HL-60 (cell line): ENCODE data around the gene KHDC4. TPM values are rescaled to one million over a fixed set of nuclear protein-coding genes. Genes with fewer than 3 reads are reported as not detected.

Experiments
- DNase-seq, 2 experiments: peaks; one replicate each; pipeline ENCODE4 v3.0.0-alpha.2; 2010 to 2020; ENCODE audit warnings: low read depth in 1 of 2, low spot score in 1 of 2
- H3K27ac ChIP-seq: fragments of 250-450 bp; sonication (Bioruptor Pico); replicated peaks from 2 replicates; pipeline ENCODE4 v1.5.1; 2020; ENCODE audit warnings: mild to moderate bottlenecking, moderate library complexity
- H3K27me3 ChIP-seq: fragments of 250-450 bp; sonication (Bioruptor Pico); 2 replicates; pipeline ENCODE4 v1.5.1; 2021; ENCODE audit warnings: mild to moderate bottlenecking, moderate library complexity; ENCODE audit not compliant: insufficient read depth, poor library complexity, severe bottlenecking
- H3K4me3 ChIP-seq: replicated peaks from 2 replicates; pipeline ENCODE4 v1.5.1; 2011; ENCODE audit warnings: mild to moderate bottlenecking, control low read depth, low read length; ENCODE audit not compliant: insufficient read depth
- GABPA ChIP-seq: IDR thresholded peaks from 2 replicates; pipeline ENCODE4 v1.6.1; 2012; ENCODE audit warnings: low read depth
- POLR2AphosphoS5 ChIP-seq: IDR thresholded peaks from 2 replicates; pipeline ENCODE4 v1.6.1; 2012; ENCODE audit warnings: low read depth
- SPI1 ChIP-seq: IDR thresholded peaks from 2 replicates; pipeline ENCODE4 v1.6.1; 2012; ENCODE audit warnings: low read depth, mild to moderate bottlenecking, borderline replicate concordance
- microRNA-seq: library from miRNA; unstranded; fragments of <30 nt; microRNA quantifications from one replicate; pipeline ENCODE4, GENCODE V29; 2018
- TF ChIP-seq, protein P1 (sequence below): IDR thresholded peaks from 2 replicates; pipeline ENCODE4 v1.6.1; 2012; ENCODE audit warnings: low read depth; ENCODE audit not compliant: insufficient replicate concordance
- TF ChIP-seq, protein P2 (sequence below): IDR thresholded peaks from one replicate; pipeline ENCODE4 v1.5.1; 2011; ENCODE audit warnings: low read length, control low read depth, inconsistent platforms; ENCODE audit not compliant: insufficient read depth

The KHDC4 gene

GRCh38 chr1:155867766-155868165 lies 66.4 kb downstream of the KHDC4 start:
- no peaks in the 10 kb centered on the region for H3K27me3 ChIP-seq
- DNase-seq = no peak
- H3K27ac ChIP-seq = no peak overlapping the region
- TF ChIP-seq GABPA (no peak), SPI1 (no peak), POLR2AphosphoS5 (no peak)
- TF ChIP-seq, protein P1, sequence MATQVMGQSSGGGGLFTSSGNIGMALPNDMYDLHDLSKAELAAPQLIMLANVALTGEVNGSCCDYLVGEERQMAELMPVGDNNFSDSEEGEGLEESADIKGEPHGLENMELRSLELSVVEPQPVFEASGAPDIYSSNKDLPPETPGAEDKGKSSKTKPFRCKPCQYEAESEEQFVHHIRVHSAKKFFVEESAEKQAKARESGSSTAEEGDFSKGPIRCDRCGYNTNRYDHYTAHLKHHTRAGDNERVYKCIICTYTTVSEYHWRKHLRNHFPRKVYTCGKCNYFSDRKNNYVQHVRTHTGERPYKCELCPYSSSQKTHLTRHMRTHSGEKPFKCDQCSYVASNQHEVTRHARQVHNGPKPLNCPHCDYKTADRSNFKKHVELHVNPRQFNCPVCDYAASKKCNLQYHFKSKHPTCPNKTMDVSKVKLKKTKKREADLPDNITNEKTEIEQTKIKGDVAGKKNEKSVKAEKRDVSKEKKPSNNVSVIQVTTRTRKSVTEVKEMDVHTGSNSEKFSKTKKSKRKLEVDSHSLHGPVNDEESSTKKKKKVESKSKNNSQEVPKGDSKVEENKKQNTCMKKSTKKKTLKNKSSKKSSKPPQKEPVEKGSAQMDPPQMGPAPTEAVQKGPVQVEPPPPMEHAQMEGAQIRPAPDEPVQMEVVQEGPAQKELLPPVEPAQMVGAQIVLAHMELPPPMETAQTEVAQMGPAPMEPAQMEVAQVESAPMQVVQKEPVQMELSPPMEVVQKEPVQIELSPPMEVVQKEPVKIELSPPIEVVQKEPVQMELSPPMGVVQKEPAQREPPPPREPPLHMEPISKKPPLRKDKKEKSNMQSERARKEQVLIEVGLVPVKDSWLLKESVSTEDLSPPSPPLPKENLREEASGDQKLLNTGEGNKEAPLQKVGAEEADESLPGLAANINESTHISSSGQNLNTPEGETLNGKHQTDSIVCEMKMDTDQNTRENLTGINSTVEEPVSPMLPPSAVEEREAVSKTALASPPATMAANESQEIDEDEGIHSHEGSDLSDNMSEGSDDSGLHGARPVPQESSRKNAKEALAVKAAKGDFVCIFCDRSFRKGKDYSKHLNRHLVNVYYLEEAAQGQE = no peak
- TF ChIP-seq, protein P2, sequence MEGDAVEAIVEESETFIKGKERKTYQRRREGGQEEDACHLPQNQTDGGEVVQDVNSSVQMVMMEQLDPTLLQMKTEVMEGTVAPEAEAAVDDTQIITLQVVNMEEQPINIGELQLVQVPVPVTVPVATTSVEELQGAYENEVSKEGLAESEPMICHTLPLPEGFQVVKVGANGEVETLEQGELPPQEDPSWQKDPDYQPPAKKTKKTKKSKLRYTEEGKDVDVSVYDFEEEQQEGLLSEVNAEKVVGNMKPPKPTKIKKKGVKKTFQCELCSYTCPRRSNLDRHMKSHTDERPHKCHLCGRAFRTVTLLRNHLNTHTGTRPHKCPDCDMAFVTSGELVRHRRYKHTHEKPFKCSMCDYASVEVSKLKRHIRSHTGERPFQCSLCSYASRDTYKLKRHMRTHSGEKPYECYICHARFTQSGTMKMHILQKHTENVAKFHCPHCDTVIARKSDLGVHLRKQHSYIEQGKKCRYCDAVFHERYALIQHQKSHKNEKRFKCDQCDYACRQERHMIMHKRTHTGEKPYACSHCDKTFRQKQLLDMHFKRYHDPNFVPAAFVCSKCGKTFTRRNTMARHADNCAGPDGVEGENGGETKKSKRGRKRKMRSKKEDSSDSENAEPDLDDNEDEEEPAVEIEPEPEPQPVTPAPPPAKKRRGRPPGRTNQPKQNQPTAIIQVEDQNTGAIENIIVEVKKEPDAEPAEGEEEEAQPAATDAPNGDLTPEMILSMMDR = no peak
- no peak overlapping the region for H3K4me3 ChIP-seq

- TF ChIP-seq, protein P2 = no peak
- TF ChIP-seq SPI1 = no peak
- no peak for TF ChIP-seq GABPA
- TF ChIP-seq, protein P1 = no peak
- TF ChIP-seq POLR2AphosphoS5 = no peak
- Histone ChIP-seq H3K4me3 (no peak overlapping the region), H3K27me3 (no peaks in the 10 kb centered on the region), H3K27ac (no peak overlapping the region)
- DNase-seq = no peak
Measured at GRCh38 chr1:155864393-155864792, 69.8 kb downstream of the KHDC4 start.

Small RNA genes lying within 50 kb of the gene (microRNA-seq; reads per million reads assigned to microRNA genes)
- gene MIR6738 = not detected
